Measurements from ENCODE around the gene SRD5A3. TPM values are rescaled to one million over a fixed set of nuclear protein-coding genes. Genes with fewer than 3 reads are reported as not detected.

Gene SRD5A3
- total and polyA plus RNA-seq, 9 of the 15 experiments (the other 6 are each of a cell fraction or from before 2014, with no cell fraction given), result 2.5 to 37.0 (median 13.3) TPM

DNA sequence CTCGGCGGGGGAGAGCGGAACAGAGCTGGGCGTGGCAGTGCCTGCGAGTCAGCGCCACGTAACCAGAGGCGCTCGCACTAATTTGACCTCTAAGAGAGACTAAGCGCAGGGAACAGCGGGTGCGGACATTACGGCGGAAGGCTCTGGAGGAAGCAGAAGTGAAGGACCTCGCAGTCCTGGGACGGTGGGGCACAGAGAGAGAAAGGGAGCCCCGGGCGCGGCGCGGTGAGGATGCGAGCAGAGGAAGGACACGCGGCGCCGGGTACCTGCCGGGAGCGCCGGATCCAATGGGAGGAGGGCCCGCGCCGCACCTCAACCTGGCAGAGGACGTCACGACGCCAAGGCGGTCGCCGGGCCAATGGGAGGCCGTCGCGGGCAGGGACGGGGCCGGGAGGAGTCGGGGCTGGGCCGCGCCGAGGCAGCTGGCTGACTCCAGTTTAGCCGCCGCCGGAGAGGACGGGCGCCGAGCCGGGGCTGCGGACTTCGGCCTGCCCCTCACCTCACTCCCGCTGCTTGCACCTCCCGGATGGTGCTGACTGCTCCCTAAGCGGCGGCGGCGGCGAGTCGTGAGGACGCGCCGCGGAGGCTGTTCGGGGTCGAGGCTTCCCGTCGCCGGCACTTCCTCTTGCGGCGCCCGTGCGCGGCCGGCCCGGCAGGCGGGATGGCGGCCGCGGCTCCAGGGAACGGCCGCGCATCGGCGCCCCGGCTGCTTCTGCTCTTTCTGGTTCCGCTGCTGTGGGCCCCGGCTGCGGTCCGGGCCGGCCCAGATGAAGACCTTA is 49.7 kb downstream of the SRD5A3 start, which contains the start of gene TMEM165 (continued):
- TF ChIP-seq KLF1 (tag; IDR thresholded peaks at IDR 0.05) (no peak), CEBPB (tag; IDR thresholded peaks at IDR 0.05) (no peak), CCNT2 (IDR thresholded peaks at IDR 0.05; ENCODE audit: borderline replicate concordance, extremely low read depth, insufficient read length, low read depth, low read length) (peak; percentile 58), ZSCAN32 (CRISPR knock-in tag; IDR thresholded peaks at IDR 0.05) (no peak), ZC3H4 (CRISPR knock-in tag; IDR thresholded peaks at IDR 0.05; ENCODE audit: borderline replicate concordance) (no peak; the same call in 1 of the 2 replicates), POU5F1 (IDR thresholded peaks at IDR 0.05; ENCODE audit: borderline replicate concordance, low read depth, low read length, partially characterized antibody) (no peak), HEY1 (CRISPR knock-in tag; IDR thresholded peaks at IDR 0.05; ENCODE audit: borderline replicate concordance) (no peak), ZKSCAN3 (CRISPR knock-in tag; IDR thresholded peaks at IDR 0.05) (no peak), XRCC4 (IDR thresholded peaks at IDR 0.05; ENCODE audit: extremely low read depth, insufficient read depth, insufficient read length) (no peak), SLC30A9 (CRISPR knock-in tag; IDR thresholded peaks at IDR 0.05) (no peak), ZNF133 (CRISPR knock-in tag; IDR thresholded peaks at IDR 0.05) (no peak), CBFB (CRISPR knock-in tag; IDR thresholded peaks at IDR 0.05) (no peak), TBL1XR1 (IDR thresholded peaks at IDR 0.05; ENCODE audit: low read length in 2 of 2) (peak in 1 of 2 experiments; percentile 29; a peak in 1 of 4 replicates), CREB1 (IDR thresholded peaks at IDR 0.05) (peak; percentile 83), CREB1 (CRISPR knock-in tag; IDR thresholded peaks at IDR 0.05) (peak; percentile 89), BHLHE40 (IDR thresholded peaks at IDR 0.05; ENCODE audit: low read length) (no peak), RBBP5 (IDR thresholded peaks at IDR 0.05; ENCODE audit: borderline replicate concordance, insufficient read depth, low read length, poor library complexity, severe bottlenecking) (peak; percentile 83), PHTF2 (CRISPR knock-in tag; IDR thresholded peaks at IDR 0.05) (no peak), KDM4B (IDR thresholded peaks at IDR 0.05; ENCODE audit: borderline replicate concordance in 2 of 2, low read depth in 1 of 2) (peak in 1 of 2 experiments; percentile 30; a peak in 1 of 4 replicates), CSDE1 (IDR thresholded peaks at IDR 0.05) (no peak), NFRKB (IDR thresholded peaks at IDR 0.05; ENCODE audit: low read depth) (peak; percentile 64; the same call in 1 of the 2 replicates), DMBX1 (CRISPR knock-in tag; IDR thresholded peaks at IDR 0.05; ENCODE audit: borderline replicate concordance) (no peak), ZNF589 (CRISPR knock-in tag; IDR thresholded peaks at IDR 0.05; ENCODE audit: low read depth) (peak; percentile 78; the same call in 1 of the 2 replicates)
- TF ChIP-seq, protein P1, sequence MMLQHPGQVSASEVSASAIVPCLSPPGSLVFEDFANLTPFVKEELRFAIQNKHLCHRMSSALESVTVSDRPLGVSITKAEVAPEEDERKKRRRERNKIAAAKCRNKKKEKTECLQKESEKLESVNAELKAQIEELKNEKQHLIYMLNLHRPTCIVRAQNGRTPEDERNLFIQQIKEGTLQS (IDR thresholded peaks at IDR 0.05), result no peak
- TF ChIP-seq, protein P1 (CRISPR knock-in tag; conservative IDR thresholded peaks at IDR 0.05), result no peak
- TF ChIP-seq, protein P2, sequence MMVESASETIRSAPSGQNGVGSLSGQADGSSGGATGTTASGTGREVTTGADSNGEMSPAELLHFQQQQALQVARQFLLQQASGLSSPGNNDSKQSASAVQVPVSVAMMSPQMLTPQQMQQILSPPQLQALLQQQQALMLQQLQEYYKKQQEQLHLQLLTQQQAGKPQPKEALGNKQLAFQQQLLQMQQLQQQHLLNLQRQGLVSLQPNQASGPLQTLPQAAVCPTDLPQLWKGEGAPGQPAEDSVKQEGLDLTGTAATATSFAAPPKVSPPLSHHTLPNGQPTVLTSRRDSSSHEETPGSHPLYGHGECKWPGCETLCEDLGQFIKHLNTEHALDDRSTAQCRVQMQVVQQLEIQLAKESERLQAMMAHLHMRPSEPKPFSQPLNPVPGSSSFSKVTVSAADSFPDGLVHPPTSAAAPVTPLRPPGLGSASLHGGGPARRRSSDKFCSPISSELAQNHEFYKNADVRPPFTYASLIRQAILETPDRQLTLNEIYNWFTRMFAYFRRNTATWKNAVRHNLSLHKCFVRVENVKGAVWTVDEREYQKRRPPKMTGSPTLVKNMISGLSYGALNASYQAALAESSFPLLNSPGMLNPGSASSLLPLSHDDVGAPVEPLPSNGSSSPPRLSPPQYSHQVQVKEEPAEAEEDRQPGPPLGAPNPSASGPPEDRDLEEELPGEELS (CRISPR knock-in tag; IDR thresholded peaks at IDR 0.05; ENCODE audit: borderline replicate concordance), result peak; percentile 93
- TF ChIP-seq, protein P3, sequence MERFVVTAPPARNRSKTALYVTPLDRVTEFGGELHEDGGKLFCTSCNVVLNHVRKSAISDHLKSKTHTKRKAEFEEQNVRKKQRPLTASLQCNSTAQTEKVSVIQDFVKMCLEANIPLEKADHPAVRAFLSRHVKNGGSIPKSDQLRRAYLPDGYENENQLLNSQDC (CRISPR knock-in tag; IDR thresholded peaks at IDR 0.05), result 0 out of 2 replicates have a peak, but pooled peaks have one; percentile 19
